ENCODE data around the gene UNG.
"Not testable (repeated sequence)": the region's sequence is repeated elsewhere in the genome, so short reads cannot be mapped to it uniquely, and the experiment has no call there.

Gene UNG

GRCh38 chr12:109121346-109121880 lies 24.0 kb downstream of the UNG start:
- no peak for DNase-seq (ENCODE audit: low read depth in 2 of 2)

GRCh38 chr12:109124878-109125648 lies 27.7 kb downstream of the UNG start:
- DNase-seq (ENCODE audit: low read depth in 2 of 2): no peak

- DNase-seq (ENCODE audit: low read depth in 2 of 2): no peak
Observed at GRCh38 chr12:109125791-109126190, 28.4 kb downstream of the UNG start.

- DNase-seq (ENCODE audit: low read depth in 2 of 2): no peak
Observed at GRCh38 chr12:109126784-109127183, 29.4 kb downstream of the UNG start.

GRCh38 chr12:109127533-109128242 lies 30.3 kb downstream of the UNG start:
- DNase-seq (ENCODE audit: low read depth in 2 of 2): no peak

- DNase-seq (ENCODE audit: low read depth in 2 of 2): no peak
Observed at GRCh38 chr12:109130297-109131153, 33.1 kb downstream of the UNG start.

GRCh38 chr12:109131154-109132050 lies 34.0 kb downstream of the UNG start:
- no peak for DNase-seq (ENCODE audit: low read depth in 2 of 2)

GRCh38 chr12:109134186-109134917 lies 37.0 kb downstream of the UNG start:
- DNase-seq (ENCODE audit: low read depth in 2 of 2): no peak

GRCh38 chr12:109137055-109137454 lies 39.7 kb downstream of the UNG start:
- no peak for DNase-seq (ENCODE audit: low read depth in 2 of 2)

GRCh38 chr12:109139360-109139759 lies 42.0 kb downstream of the UNG start:
- no peak for DNase-seq (ENCODE audit: low read depth in 2 of 2)

- no peak for DNase-seq (ENCODE audit: low read depth in 2 of 2)
Observed at GRCh38 chr12:109139791-109140190, 42.4 kb downstream of the UNG start.

GRCh38 chr12:109140560-109140959 lies 43.2 kb downstream of the UNG start:
- DNase-seq (ENCODE audit: low read depth in 2 of 2): no peak

- DNase-seq (ENCODE audit: low read depth in 2 of 2): no peak
Observed at GRCh38 chr12:109144224-109144623, 46.8 kb downstream of the UNG start.

- DNase-seq (ENCODE audit: low read depth in 2 of 2): not testable (repeated sequence)
Observed at GRCh38 chr12:109147126-109147525, 49.7 kb downstream of the UNG start.

- no peak for DNase-seq (ENCODE audit: low read depth in 2 of 2)
Observed at GRCh38 chr12:109147954-109148353, 50.6 kb downstream of the UNG start.

- no peak for DNase-seq (ENCODE audit: low read depth in 2 of 2)
Observed at GRCh38 chr12:109150124-109150640, 52.8 kb downstream of the UNG start.

GRCh38 chr12:109151457-109151856 lies 54.1 kb downstream of the UNG start:
- DNase-seq (ENCODE audit: low read depth in 2 of 2): no peak

- no peak for DNase-seq (ENCODE audit: low read depth in 2 of 2)
Observed at GRCh38 chr12:109153821-109154441, 56.5 kb downstream of the UNG start.
